GM21723 (cell line): ENCODE measurements around the gene PRPSAP1.

Experiments used
- ATAC-seq: cut with Tn5 transposase; IDR thresholded peaks from one replicate; pipeline ENCODE4 v1.9.1; 2021; ENCODE audit warnings: mild to moderate bottlenecking, moderate library complexity; ENCODE audit not compliant: unreplicated experiment

The PRPSAP1 gene

GRCh38 chr17:76383546-76384221 lies 30.0 kb upstream of the PRPSAP1 start:
- ATAC-seq: peak; percentile 22

GRCh38 chr17:76382803-76383545 lies 29.3 kb upstream of the PRPSAP1 start:
- peak; percentile 46 for ATAC-seq

GRCh38 chr17:76382351-76382802 lies 28.7 kb upstream of the PRPSAP1 start:
- no peak for ATAC-seq

GRCh38 chr17:76381633-76382350 lies 28.1 kb upstream of the PRPSAP1 start:
- ATAC-seq: no peak

GRCh38 chr17:76379646-76380376 lies 26.1 kb upstream of the PRPSAP1 start:
- ATAC-seq: no peak

GRCh38 chr17:76379275-76379641 lies 25.5 kb upstream of the PRPSAP1 start:
- ATAC-seq: no peak

- no peak for ATAC-seq
Observed at GRCh38 chr17:76378548-76379274, 25.0 kb upstream of the PRPSAP1 start.

GRCh38 chr17:76376318-76377133 lies 22.8 kb upstream of the PRPSAP1 start:
- ATAC-seq: no peak

GRCh38 chr17:76371656-76372628 lies 18.2 kb upstream of the PRPSAP1 start:
- ATAC-seq: no peak

- no peak for ATAC-seq
Observed at GRCh38 chr17:76370261-76370993, 16.7 kb upstream of the PRPSAP1 start.

GRCh38 chr17:76369804-76370203 lies 16.1 kb upstream of the PRPSAP1 start:
- ATAC-seq: no peak

GRCh38 chr17:76369379-76369778 lies 15.7 kb upstream of the PRPSAP1 start:
- ATAC-seq: no peak

GRCh38 chr17:76368545-76368944 lies 14.8 kb upstream of the PRPSAP1 start:
- ATAC-seq: no peak

GRCh38 chr17:76367642-76368041 lies 13.9 kb upstream of the PRPSAP1 start:
- no peak for ATAC-seq

GRCh38 chr17:76366247-76366646 lies 12.5 kb upstream of the PRPSAP1 start:
- no peak for ATAC-seq

GRCh38 chr17:76365256-76365903 lies 11.7 kb upstream of the PRPSAP1 start:
- ATAC-seq: no peak

- no peak for ATAC-seq
Observed at GRCh38 chr17:76363107-76363842, 9.6 kb upstream of the PRPSAP1 start.
